Measurements from ENCODE around the gene FBXO40.

FBXO40 gene

DNA sequence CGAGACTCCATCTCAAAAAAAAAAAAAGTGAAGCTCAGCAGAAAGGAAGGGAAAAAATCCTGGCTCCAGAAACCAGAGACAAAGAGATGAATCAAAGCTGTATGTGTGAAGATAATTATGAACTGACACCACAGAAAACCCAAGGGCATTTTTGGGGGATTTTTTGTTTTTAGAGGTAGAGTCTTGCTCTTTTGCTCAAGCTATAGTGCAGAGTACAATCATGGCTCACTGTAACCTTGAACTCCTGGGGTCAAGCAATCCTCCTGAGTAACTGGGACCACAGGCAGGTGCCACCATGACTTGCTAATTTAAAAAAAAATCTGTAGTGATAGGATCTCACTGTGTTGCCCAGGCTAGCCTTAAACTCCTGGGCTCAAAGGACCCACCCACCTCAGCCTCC, 44.7 kb downstream of the FBXO40 start:
- no peak overlapping the region for H4K91ac ChIP-seq (ENCODE audit: low read depth, low read length)
- H3K79me1 ChIP-seq (ENCODE audit: low read length) = no peaks in the 10 kb centered on the region
- H2BK5ac ChIP-seq (ENCODE audit: low read depth, low read length, poor library complexity) = no peak overlapping the region
- no peak overlapping the region for H3K4ac ChIP-seq (ENCODE audit: low read depth, low read length)
- H2AFZ ChIP-seq (ENCODE audit: insufficient read depth, low read length, poor library complexity) = no peak overlapping the region
- no peak overlapping the region for H3K18ac ChIP-seq (ENCODE audit: low read length)
- no peak overlapping the region for H4K8ac ChIP-seq (ENCODE audit: low read depth, low read length)
- no peaks in the 10 kb centered on the region for H3K9me3 ChIP-seq (ENCODE audit: insufficient read depth, low read depth, low read length)
- H3K4me2 ChIP-seq (ENCODE audit: low read length) = no peak overlapping the region
- H3K36me3 ChIP-seq (ENCODE audit: control insufficient read depth in 1 of 2, insufficient read depth in 2 of 2, low read length in 2 of 2) = no peaks in the 10 kb centered on the region
- no peaks in the 10 kb centered on the region for H3K27me3 ChIP-seq (ENCODE audit: insufficient read depth, low read length)
- no peak overlapping the region for H2BK12ac ChIP-seq (ENCODE audit: low read length)
- no peak overlapping the region for H2BK120ac ChIP-seq (ENCODE audit: insufficient read depth, low read length, poor library complexity)
- no peak overlapping the region for H3K27ac ChIP-seq (ENCODE audit: low read depth, low read length)
- no peaks in the 10 kb centered on the region for H3K79me2 ChIP-seq (ENCODE audit: control insufficient read depth, insufficient read depth, low read length, poor library complexity)
- no peak for DNase-seq
- no peak overlapping the region for H3K14ac ChIP-seq (ENCODE audit: low read length)
- H3K4me3 ChIP-seq (ENCODE audit: low read depth, low read length) = no peak overlapping the region
- no peak overlapping the region for H3K23ac ChIP-seq (ENCODE audit: low read length)
- WGBS (ENCODE audit: extremely low coverage, insufficient coverage, insufficient read length) = no CpG with 5 or more reads among the region's 1 CpG
- H2AK5ac ChIP-seq (ENCODE audit: low read length) = no peak overlapping the region
- H4K12ac ChIP-seq (ENCODE audit: low read depth, low read length) = no peak overlapping the region
- no peaks in the 10 kb centered on the region for H3K4me1 ChIP-seq (ENCODE audit: control insufficient read depth in 1 of 2, insufficient read depth in 2 of 2, low read length in 2 of 2)
- H3K9ac ChIP-seq (ENCODE audit: low read length) = no peak overlapping the region

DNA sequence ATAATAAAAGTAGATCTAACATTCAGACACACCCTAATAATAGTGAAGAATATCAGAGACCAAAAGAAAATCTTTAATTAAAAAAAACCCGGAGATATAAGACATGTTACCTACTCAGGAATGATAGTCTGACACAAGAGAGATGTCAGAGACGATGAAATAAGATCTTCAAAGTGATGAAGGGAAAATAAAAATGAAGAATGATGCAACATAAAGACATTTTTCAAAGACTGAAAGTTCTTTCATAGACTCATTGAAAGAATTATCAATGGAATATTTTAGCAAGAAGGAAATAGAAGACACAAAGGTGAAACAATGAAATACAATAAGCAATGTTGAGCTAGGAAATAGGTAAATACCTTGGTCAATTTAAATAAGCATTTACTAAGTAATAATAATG, 47.9 kb downstream of the FBXO40 start:
- no peaks in the 10 kb centered on the region for H3K27me3 ChIP-seq (ENCODE audit: insufficient read depth, low read length)
- no peaks in the 10 kb centered on the region for H3K36me3 ChIP-seq (ENCODE audit: control insufficient read depth in 1 of 2, insufficient read depth in 2 of 2, low read length in 2 of 2)
- H3K18ac ChIP-seq (ENCODE audit: low read length) = no peak overlapping the region
- no peak overlapping the region for H3K4me3 ChIP-seq (ENCODE audit: low read depth, low read length)
- H3K79me1 ChIP-seq (ENCODE audit: low read length) = no peaks in the 10 kb centered on the region
- no peak overlapping the region for H3K4me2 ChIP-seq (ENCODE audit: low read length)
- no peak overlapping the region for H2AK5ac ChIP-seq (ENCODE audit: low read length)
- no peak overlapping the region for H2BK5ac ChIP-seq (ENCODE audit: low read depth, low read length, poor library complexity)
- H3K14ac ChIP-seq (ENCODE audit: low read length) = no peak overlapping the region
- H2BK12ac ChIP-seq (ENCODE audit: low read length) = no peak overlapping the region
- H4K12ac ChIP-seq (ENCODE audit: low read depth, low read length) = no peak overlapping the region
- no peak overlapping the region for H2BK120ac ChIP-seq (ENCODE audit: insufficient read depth, low read length, poor library complexity)
- no peak overlapping the region for H3K23ac ChIP-seq (ENCODE audit: low read length)
- DNase-seq = no peak
- H3K27ac ChIP-seq (ENCODE audit: low read depth, low read length) = no peak overlapping the region
- H2AFZ ChIP-seq (ENCODE audit: insufficient read depth, low read length, poor library complexity) = no peak overlapping the region
- H3K4ac ChIP-seq (ENCODE audit: low read depth, low read length) = no peak overlapping the region
- WGBS (ENCODE audit: extremely low coverage, insufficient coverage, insufficient read length) = no CpG with 5 or more reads among the region's 2 CpGs
- H3K9ac ChIP-seq (ENCODE audit: low read length) = no peak overlapping the region
- no peak overlapping the region for H4K91ac ChIP-seq (ENCODE audit: low read depth, low read length)
- H3K79me2 ChIP-seq (ENCODE audit: control insufficient read depth, insufficient read depth, low read length, poor library complexity) = no peaks in the 10 kb centered on the region
- H3K4me1 ChIP-seq (ENCODE audit: control insufficient read depth in 1 of 2, insufficient read depth in 2 of 2, low read length in 2 of 2) = no peaks in the 10 kb centered on the region
- no peak overlapping the region for H4K8ac ChIP-seq (ENCODE audit: low read depth, low read length)
- H3K9me3 ChIP-seq (ENCODE audit: insufficient read depth, low read depth, low read length) = no peaks in the 10 kb centered on the region

DNA sequence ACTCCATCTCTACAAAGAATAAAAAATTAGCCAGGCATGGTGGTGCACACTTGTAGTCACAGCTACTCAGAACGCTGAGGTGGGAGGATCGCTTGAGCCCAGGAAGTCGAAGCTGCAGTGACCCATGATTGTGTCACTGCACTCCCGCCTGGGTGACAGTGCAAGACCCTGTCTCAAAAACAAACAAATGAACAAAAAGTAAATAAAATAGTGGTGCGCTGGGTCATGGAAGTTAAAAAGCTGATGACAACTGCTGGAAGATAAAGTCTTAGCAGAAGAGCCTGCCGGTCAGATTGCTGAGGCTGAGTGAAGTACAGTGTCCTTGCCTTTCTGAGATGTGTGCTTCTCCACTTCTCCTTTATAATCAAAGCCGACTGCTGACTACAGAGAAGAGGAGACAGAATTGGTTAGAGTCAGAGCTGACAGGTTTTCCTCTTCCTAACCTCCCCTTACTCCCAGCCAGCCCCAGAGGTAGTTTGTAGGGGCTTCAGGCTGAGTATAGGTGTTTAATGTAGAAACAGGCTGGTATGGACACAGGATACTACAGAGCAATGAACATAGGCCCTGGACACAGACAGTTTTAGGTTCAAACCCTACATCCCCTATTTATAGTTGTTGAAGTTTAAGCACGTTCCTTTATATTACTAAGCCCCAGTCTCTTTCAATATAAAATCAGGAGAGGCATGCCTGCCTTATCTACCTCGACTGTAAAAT, 49.6 kb downstream of the FBXO40 start:
- H2BK5ac ChIP-seq (ENCODE audit: low read depth, low read length, poor library complexity) = no peak overlapping the region
- no peak overlapping the region for H3K4ac ChIP-seq (ENCODE audit: low read depth, low read length)
- H2AK5ac ChIP-seq (ENCODE audit: low read length) = no peak overlapping the region
- H3K4me2 ChIP-seq (ENCODE audit: low read length) = no peak overlapping the region
- H3K27ac ChIP-seq (ENCODE audit: low read depth, low read length) = no peak overlapping the region
- H3K27me3 ChIP-seq (ENCODE audit: insufficient read depth, low read length) = no peaks in the 10 kb centered on the region
- H4K12ac ChIP-seq (ENCODE audit: low read depth, low read length) = no peak overlapping the region
- no peak overlapping the region for H3K9ac ChIP-seq (ENCODE audit: low read length)
- no peak for DNase-seq
- no peak overlapping the region for H3K14ac ChIP-seq (ENCODE audit: low read length)
- H2BK120ac ChIP-seq (ENCODE audit: insufficient read depth, low read length, poor library complexity) = no peak overlapping the region
- H4K91ac ChIP-seq (ENCODE audit: low read depth, low read length) = no peak overlapping the region
- no peaks in the 10 kb centered on the region for H3K4me1 ChIP-seq (ENCODE audit: control insufficient read depth in 1 of 2, insufficient read depth in 2 of 2, low read length in 2 of 2)
- no peak overlapping the region for H2BK12ac ChIP-seq (ENCODE audit: low read length)
- H3K79me2 ChIP-seq (ENCODE audit: control insufficient read depth, insufficient read depth, low read length, poor library complexity) = no peaks in the 10 kb centered on the region
- no peak overlapping the region for H4K8ac ChIP-seq (ENCODE audit: low read depth, low read length)
- H3K4me3 ChIP-seq (ENCODE audit: low read depth, low read length) = no peak overlapping the region
- WGBS (ENCODE audit: extremely low coverage, insufficient coverage, insufficient read length) = no CpG with 5 or more reads among the region's 9 CpGs
- no peaks in the 10 kb centered on the region for H3K36me3 ChIP-seq (ENCODE audit: control insufficient read depth in 1 of 2, insufficient read depth in 2 of 2, low read length in 2 of 2)
- no peaks in the 10 kb centered on the region for H3K79me1 ChIP-seq (ENCODE audit: low read length)
- no peak overlapping the region for H3K18ac ChIP-seq (ENCODE audit: low read length)
- no peak overlapping the region for H3K23ac ChIP-seq (ENCODE audit: low read length)
- H2AFZ ChIP-seq (ENCODE audit: insufficient read depth, low read length, poor library complexity) = no peak overlapping the region
- H3K9me3 ChIP-seq (ENCODE audit: insufficient read depth, low read depth, low read length) = no peaks in the 10 kb centered on the region

DNA sequence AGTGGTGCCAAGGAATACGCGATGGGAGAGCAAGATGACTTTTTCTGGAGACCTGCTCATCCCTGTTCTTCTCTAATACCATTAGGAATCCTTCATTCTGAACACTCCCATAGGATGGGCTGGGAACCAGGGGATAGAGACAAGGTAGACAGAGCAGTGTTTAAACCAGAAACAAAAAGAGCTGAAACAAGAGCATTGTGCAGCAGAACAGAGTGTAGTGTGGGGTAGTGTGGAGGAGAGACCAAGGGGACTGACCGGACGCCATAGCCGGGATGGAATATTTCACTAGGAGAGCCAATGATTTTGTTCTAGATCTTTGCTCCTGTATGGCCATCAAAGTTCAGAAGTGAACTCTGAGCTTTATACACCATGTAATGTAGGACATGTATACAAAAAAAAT, 51.9 kb downstream of the FBXO40 start:
- H4K12ac ChIP-seq (ENCODE audit: low read depth, low read length) = no peak overlapping the region
- no peak overlapping the region for H3K4me2 ChIP-seq (ENCODE audit: low read length)
- no peak overlapping the region for H2AFZ ChIP-seq (ENCODE audit: insufficient read depth, low read length, poor library complexity)
- H4K91ac ChIP-seq (ENCODE audit: low read depth, low read length) = no peak overlapping the region
- no peak overlapping the region for H4K8ac ChIP-seq (ENCODE audit: low read depth, low read length)
- no peak overlapping the region for H2BK12ac ChIP-seq (ENCODE audit: low read length)
- no peak overlapping the region for H3K27ac ChIP-seq (ENCODE audit: low read depth, low read length)
- no peaks in the 10 kb centered on the region for H3K79me1 ChIP-seq (ENCODE audit: low read length)
- no peak overlapping the region for H3K9ac ChIP-seq (ENCODE audit: low read length)
- no peak overlapping the region for H2AK5ac ChIP-seq (ENCODE audit: low read length)
- no peak overlapping the region for H3K4ac ChIP-seq (ENCODE audit: low read depth, low read length)
- H3K36me3 ChIP-seq (ENCODE audit: control insufficient read depth in 1 of 2, insufficient read depth in 2 of 2, low read length in 2 of 2) = no peaks in the 10 kb centered on the region
- no peaks in the 10 kb centered on the region for H3K27me3 ChIP-seq (ENCODE audit: insufficient read depth, low read length)
- H3K14ac ChIP-seq (ENCODE audit: low read length) = no peak overlapping the region
- no peak overlapping the region for H3K23ac ChIP-seq (ENCODE audit: low read length)
- H2BK5ac ChIP-seq (ENCODE audit: low read depth, low read length, poor library complexity) = no peak overlapping the region
- no CpG with 5 or more reads among the region's 5 CpGs for WGBS (ENCODE audit: extremely low coverage, insufficient coverage, insufficient read length)
- no peak for DNase-seq
- H3K9me3 ChIP-seq (ENCODE audit: insufficient read depth, low read depth, low read length) = no peaks in the 10 kb centered on the region
- H2BK120ac ChIP-seq (ENCODE audit: insufficient read depth, low read length, poor library complexity) = no peak overlapping the region
- no peaks in the 10 kb centered on the region for H3K79me2 ChIP-seq (ENCODE audit: control insufficient read depth, insufficient read depth, low read length, poor library complexity)
- no peak overlapping the region for H3K18ac ChIP-seq (ENCODE audit: low read length)
- H3K4me1 ChIP-seq (ENCODE audit: control insufficient read depth in 1 of 2, insufficient read depth in 2 of 2, low read length in 2 of 2) = no peaks in the 10 kb centered on the region
- H3K4me3 ChIP-seq (ENCODE audit: low read depth, low read length) = no peak overlapping the region
